A673 (cell line): ENCODE results near the gene CARD8. TPM values are rescaled to one million over a fixed set of nuclear protein-coding genes. Genes with fewer than 3 reads are reported as not detected.
"Not testable (repeated sequence)": the region's sequence is repeated elsewhere in the genome, so short reads cannot be mapped to it uniquely, and the experiment has no call there.

ENCODE experiments used
- BruUV-seq: library from RNA; stranded (reverse); fragments of 400-500 nt; replicated peaks from 2 replicates; lab custom pipeline; 2021; lab: Mats Ljungman, UMichigan
- CTCF ChIA-PET: fragments of 300-600 bp; sonication (Branson Sonifier 250); formaldehyde crosslinking; loops from one replicate; lab custom pipeline; 2022; ENCODE audit warnings: antibody characterized with exemption; lab: Charles Lee
- POLR2A ChIA-PET: fragments of 300-600 bp; sonication (Branson Sonifier 250); formaldehyde crosslinking; loops from one replicate; lab custom pipeline; 2022; ENCODE audit warnings: antibody characterized with exemption; ENCODE audit not compliant: low non-redundant PET; lab: Charles Lee
- DNase-seq: peaks from one replicate; pipeline ENCODE4 v3.0.0-alpha.2; 2015; ENCODE audit warnings: low spot score
- H3K27ac ChIP-seq: fragments of 200-600 bp; sonication (generic); 2 replicates; pipeline ENCODE4 v1.5.1; 2016; ENCODE audit warnings: mixed run types, low read depth, mild to moderate bottlenecking, mixed read lengths, antibody characterized with exemption, low read length; ENCODE audit not compliant: poor library complexity, severe bottlenecking
- H3K27me3 ChIP-seq: fragments of 200-600 bp; sonication (generic); replicated peaks from 2 replicates; pipeline ENCODE4 v1.6.1; 2017; ENCODE audit warnings: mixed run types, low read depth, mild to moderate bottlenecking, mixed read lengths, antibody characterized with exemption, low read length; ENCODE audit not compliant: insufficient read depth, poor library complexity
- H3K36me3 ChIP-seq: fragments of 200-600 bp; sonication (generic); 2 replicates; pipeline ENCODE4 v1.6.1; 2016; ENCODE audit warnings: mixed run types, mild to moderate bottlenecking, mixed read lengths, antibody characterized with exemption, low read length; ENCODE audit not compliant: insufficient read depth, poor library complexity, severe bottlenecking
- H3K4me1 ChIP-seq: fragments of 200-600 bp; sonication (generic); 2 replicates; pipeline ENCODE4 v1.6.1; 2017; ENCODE audit warnings: mixed run types, mild to moderate bottlenecking, mixed read lengths, antibody characterized with exemption, low read length; ENCODE audit not compliant: insufficient read depth, poor library complexity, severe bottlenecking
- H3K4me3 ChIP-seq: fragments of 200-600 bp; sonication (generic); 2 replicates; pipeline ENCODE4 v1.5.1; 2016; ENCODE audit warnings: low read depth, mixed run types, mild to moderate bottlenecking, mixed read lengths, low read length; ENCODE audit not compliant: poor library complexity, severe bottlenecking
- H3K9me3 ChIP-seq: fragments of 200-600 bp; sonication (generic); 2 replicates; pipeline ENCODE4 v1.6.1; 2016; ENCODE audit warnings: mixed run types, low read depth, mild to moderate bottlenecking, mixed read lengths, antibody characterized with exemption, low read length; ENCODE audit not compliant: poor library complexity, severe bottlenecking
- CTCF ChIP-seq: fragments of 300-800, 200-600 bp; sonication (generic); conservative IDR thresholded peaks from 2 replicates; pipeline ENCODE4 v1.5.1; 2017; ENCODE audit warnings: low read depth, mild to moderate bottlenecking, antibody characterized with exemption, low read length, moderate library complexity, mixed read lengths
- EZH2 ChIP-seq: fragments of 200-600 bp; sonication (generic); IDR thresholded peaks from 2 replicates; pipeline ENCODE4 v1.6.1; 2017; ENCODE audit warnings: borderline replicate concordance, low read depth, mild to moderate bottlenecking, mixed read lengths, antibody characterized with exemption, low read length; ENCODE audit not compliant: poor library complexity, severe bottlenecking
- intact Hi-C: fragments of 100-400 bp; cut with micrococcal nuclease; formaldehyde crosslinking; loops from one replicate; pipeline ENCODE4 v1.10.0; 2022; ENCODE audit not compliant: unreplicated experiment
- total RNA-seq: library from RNA; stranded (reverse); gene quantifications from 2 replicates; pipeline ENCODE4 v1.2.3, GENCODE V29; 2021

CARD8 gene
- total RNA-seq, 1 experiment from 2014 or later, result 151 TPM

DNA sequence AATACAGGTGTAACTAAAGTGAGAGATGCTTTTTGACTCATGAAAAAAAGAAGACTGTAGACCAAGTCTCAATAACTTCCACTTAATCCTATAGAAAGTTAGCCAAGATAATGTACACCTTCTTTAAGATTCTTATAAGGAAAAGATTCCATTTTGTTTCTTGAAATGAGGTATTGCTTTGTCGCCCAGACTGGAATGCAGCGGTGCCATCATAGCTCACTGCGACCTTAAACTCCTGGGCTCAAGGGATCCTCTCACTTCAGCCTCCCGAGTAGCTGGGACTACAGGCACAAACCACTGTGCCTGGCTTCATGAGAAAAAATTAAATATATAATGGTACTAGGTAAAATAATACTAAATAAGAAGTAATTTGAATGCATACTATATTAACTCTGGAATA, 3.3 kb upstream of the CARD8 start:
- peak overlapping the region; percentile 51 for H3K4me3 ChIP-seq
- BruUV-seq, H3K36me3 ChIP-seq, H3K27me3 ChIP-seq, DNase-seq, POLR2A ChIA-PET, H3K9me3 ChIP-seq, intact Hi-C loops: not testable (repeated sequence)
- CTCF ChIA-PET, result interaction anchor here (0.6 to 1.0 kb wide), 2 partner anchors 33 to 69 kb away, joined by 3 read pairs; no protein-coding TSS in a partner anchor
- H3K4me1 ChIP-seq, result peaks cover 26% of the 10 kb centered on the region
- H3K27ac ChIP-seq, result peak overlapping the region; percentile 72

GRCh38 chr19:48258350-48258749, 2.6 kb upstream of the CARD8 start:
- CTCF ChIA-PET, result interaction anchor here (0.6 to 1.0 kb wide), 2 partner anchors 34 to 68 kb away, joined by 3 read pairs; no protein-coding TSS in a partner anchor
- Histone ChIP-seq H3K36me3 (no peaks in the 10 kb centered on the region), H3K27me3 (no peaks in the 10 kb centered on the region), H3K27ac (peak overlapping the region; percentile 90), H3K9me3 (no peaks in the 10 kb centered on the region), H3K4me3 (peak overlapping the region; percentile 14), H3K4me1 (peaks cover 32% of the 10 kb centered on the region)
- DNase-seq, result peak; percentile 87
- intact Hi-C loops, result no loop called here
- BruUV-seq, result no TSS peak
- POLR2A ChIA-PET, result no interaction called here
- TF ChIP-seq CTCF, result no peak
- no peak for TF ChIP-seq EZH2

- DNase-seq, result no peak
- TF ChIP-seq EZH2 (no peak), CTCF (no peak)
- Histone ChIP-seq H3K27ac (peak overlapping the region; percentile 97), H3K9me3 (no peaks in the 10 kb centered on the region), H3K4me3 (peak overlapping the region; percentile 77), H3K27me3 (no peaks in the 10 kb centered on the region), H3K36me3 (no peaks in the 10 kb centered on the region), H3K4me1 (peaks cover 59% of the 10 kb centered on the region)
- ChIA-PET POLR2A (no interaction called here), CTCF (no interaction called here)
- no TSS peak for BruUV-seq
- intact Hi-C loops, result loop anchor here (5.0 kb wide), 1 partner anchor 142 kb away; the partner anchor contains the start of gene PLA2G4C
Observed at GRCh38 chr19:48254529-48254970, 1.2 kb downstream of the CARD8 start.

DNA sequence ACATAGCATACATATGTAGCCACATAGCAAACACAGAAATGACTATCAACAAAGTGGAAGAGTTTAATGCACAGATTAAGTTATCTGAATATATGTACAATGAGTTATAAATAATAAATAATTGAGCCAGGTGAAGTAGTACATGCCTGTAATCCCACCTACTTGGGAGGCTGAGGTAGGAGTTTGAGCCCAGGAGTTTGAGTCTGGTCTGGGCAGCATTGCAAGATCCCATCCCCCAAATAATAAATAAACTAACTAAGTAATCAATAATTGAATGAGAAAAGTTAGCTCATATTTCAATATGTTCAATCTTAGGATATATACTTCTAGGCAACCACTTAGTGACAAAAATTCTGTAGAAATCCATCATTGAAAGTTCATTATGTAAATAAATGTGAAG, 1.7 kb downstream of the CARD8 start:
- Histone ChIP-seq H3K27ac (no peak overlapping the region), H3K9me3 (no peaks in the 10 kb centered on the region), H3K27me3 (no peaks in the 10 kb centered on the region), H3K4me3 (peak overlapping the region; percentile 12), H3K36me3 (no peaks in the 10 kb centered on the region), H3K4me1 (peaks cover 61% of the 10 kb centered on the region)
- ChIA-PET CTCF (no interaction called here), POLR2A (no interaction called here)
- TF ChIP-seq EZH2 (no peak), CTCF (no peak)
- BruUV-seq, result no TSS peak
- no peak for DNase-seq
- intact Hi-C loops, result loop anchor here (5.0 kb wide), 1 partner anchor 142 kb away; the partner anchor contains the start of gene PLA2G4C
